HFF-Myc (cell line): ENCODE data around the gene MAP2K7.
A peak's percentile ranks its signal among the peaks of the same experiment; 100 is the strongest.

Experiments
- DNase-seq: peaks from one replicate; pipeline ENCODE4 v3.0.0-alpha.2; 2011; ENCODE audit warnings: low read depth; ENCODE audit errors: extremely low read depth
- H3K4me3 ChIP-seq: replicated peaks from 2 replicates; pipeline ENCODE4 v1.5.1; 2011; ENCODE audit warnings: low read depth, mild to moderate bottlenecking, control low read depth, low read length
- TF ChIP-seq, protein P1 (sequence below): IDR thresholded peaks from 2 replicates; pipeline ENCODE4 v1.5.1; 2012; ENCODE audit warnings: mild to moderate bottlenecking, low read depth, low read length, control low read depth; ENCODE audit errors: missing control alignments

MAP2K7 gene

DNA sequence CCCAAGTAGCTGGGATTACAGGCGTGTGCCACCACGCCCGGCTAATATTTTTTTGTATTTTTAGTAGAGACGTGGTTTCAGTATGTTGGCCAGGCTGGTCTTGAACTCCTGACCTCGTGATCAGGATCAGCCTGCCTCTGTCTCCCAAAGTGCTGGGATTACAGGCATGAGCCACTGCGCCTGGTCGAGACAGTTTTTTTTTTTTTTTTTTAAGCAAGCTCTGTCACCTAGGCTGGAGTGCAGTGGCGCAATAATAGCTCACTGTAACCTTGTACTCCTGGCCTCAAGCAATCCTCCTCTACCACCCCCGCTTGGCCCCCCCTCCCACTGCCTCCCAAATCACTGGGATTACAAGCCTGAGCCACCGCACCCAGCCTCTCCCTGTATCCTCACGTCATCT is 6.4 kb upstream of the MAP2K7 start:
- H3K4me3 ChIP-seq = no peak overlapping the region
- DNase-seq = no peak
- TF ChIP-seq, protein P1, sequence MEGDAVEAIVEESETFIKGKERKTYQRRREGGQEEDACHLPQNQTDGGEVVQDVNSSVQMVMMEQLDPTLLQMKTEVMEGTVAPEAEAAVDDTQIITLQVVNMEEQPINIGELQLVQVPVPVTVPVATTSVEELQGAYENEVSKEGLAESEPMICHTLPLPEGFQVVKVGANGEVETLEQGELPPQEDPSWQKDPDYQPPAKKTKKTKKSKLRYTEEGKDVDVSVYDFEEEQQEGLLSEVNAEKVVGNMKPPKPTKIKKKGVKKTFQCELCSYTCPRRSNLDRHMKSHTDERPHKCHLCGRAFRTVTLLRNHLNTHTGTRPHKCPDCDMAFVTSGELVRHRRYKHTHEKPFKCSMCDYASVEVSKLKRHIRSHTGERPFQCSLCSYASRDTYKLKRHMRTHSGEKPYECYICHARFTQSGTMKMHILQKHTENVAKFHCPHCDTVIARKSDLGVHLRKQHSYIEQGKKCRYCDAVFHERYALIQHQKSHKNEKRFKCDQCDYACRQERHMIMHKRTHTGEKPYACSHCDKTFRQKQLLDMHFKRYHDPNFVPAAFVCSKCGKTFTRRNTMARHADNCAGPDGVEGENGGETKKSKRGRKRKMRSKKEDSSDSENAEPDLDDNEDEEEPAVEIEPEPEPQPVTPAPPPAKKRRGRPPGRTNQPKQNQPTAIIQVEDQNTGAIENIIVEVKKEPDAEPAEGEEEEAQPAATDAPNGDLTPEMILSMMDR = no peak

DNA sequence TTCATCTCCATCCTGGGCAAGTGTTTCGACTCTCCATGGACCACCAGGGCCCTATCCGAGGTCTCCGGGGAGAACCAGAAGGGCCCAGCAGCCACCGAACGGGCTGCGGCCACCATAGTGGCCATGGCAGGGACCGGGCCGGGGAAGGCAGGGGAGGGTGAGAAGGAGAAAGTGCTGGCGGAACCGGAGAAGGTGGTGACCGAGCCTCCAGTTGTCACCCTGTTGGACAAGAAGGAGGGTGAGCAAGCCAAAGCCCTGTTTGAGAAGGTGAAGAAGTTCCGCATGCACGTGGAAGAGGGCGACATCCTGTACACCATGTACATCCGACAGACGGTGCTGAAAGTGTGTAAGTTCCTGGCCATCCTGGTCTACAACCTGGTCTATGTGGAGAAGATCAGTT is 4.7 kb upstream of the MAP2K7 start:
- H3K4me3 ChIP-seq = no peak overlapping the region
- no peak for DNase-seq
- TF ChIP-seq, protein P1 = no peak

DNA sequence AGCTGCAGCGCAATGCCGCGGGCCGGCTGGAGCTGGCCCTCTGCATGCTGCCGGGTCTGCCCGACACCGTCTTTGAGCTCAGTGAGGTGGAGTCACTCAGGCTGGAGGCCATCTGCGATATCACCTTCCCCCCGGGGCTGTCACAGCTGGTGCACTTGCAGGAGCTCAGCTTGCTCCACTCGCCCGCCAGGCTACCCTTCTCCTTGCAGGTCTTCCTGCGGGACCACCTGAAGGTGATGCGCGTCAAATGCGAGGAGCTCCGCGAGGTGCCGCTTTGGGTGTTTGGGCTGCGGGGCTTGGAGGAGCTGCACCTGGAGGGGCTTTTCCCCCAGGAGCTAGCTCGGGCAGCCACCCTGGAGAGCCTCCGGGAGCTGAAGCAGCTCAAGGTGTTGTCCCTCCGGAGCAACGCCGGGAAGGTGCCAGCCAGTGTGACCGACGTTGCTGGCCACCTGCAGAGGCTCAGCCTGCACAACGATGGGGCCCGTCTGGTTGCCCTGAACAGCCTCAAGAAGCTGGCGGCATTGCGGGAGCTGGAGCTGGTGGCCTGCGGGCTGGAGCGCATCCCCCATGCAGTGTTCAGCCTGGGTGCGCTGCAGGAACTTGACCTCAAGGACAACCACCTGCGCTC is 3.8 kb upstream of the MAP2K7 start:
- DNase-seq = no peak
- no peak overlapping the region for H3K4me3 ChIP-seq
- TF ChIP-seq, protein P1 = no peak

- TF ChIP-seq, protein P1 = no peak
- no peak overlapping the region for H3K4me3 ChIP-seq
- DNase-seq = no peak
Observed at GRCh38 chr19:7900401-7900870, 3.2 kb upstream of the MAP2K7 start.

DNA sequence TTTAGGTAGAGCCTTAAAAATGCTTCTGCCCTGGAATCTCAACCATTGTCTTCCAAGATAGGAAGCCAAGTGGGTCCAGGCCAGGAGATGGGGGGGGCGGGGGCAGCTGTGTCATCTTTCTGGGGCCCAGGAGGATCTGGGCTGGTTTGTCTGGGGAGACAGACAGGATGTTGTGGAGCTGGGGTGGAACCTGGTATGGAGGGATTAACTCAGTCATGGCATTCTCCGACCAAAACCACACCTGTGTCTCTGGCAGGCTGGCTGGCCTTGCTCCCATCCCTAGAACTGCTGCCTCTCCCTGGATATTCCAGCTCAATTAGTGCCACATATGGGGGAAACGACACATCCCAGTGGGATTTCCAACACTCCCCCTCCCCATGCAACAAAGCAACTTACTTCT is 2.7 kb upstream of the MAP2K7 start:
- TF ChIP-seq, protein P1 = no peak
- no peak for DNase-seq
- H3K4me3 ChIP-seq = no peak overlapping the region

- DNase-seq = no peak
- TF ChIP-seq, protein P1 = no peak
- no peak overlapping the region for H3K4me3 ChIP-seq
Observed at GRCh38 chr19:7901337-7901736, 2.3 kb upstream of the MAP2K7 start.

GRCh38 chr19:7902796-7903243 is 857 bp upstream of the MAP2K7 start:
- DNase-seq = no peak
- peak overlapping the region; percentile 94 for H3K4me3 ChIP-seq
- TF ChIP-seq, protein P1 = no peak
